Endodermal cell (in vitro differentiated cells): ENCODE measurements around the gene TUBGCP2. TPM values are rescaled to one million over a fixed set of nuclear protein-coding genes. Genes with fewer than 3 reads are reported as not detected.

Source experiments
- DNase-seq: peaks from one replicate; pipeline ENCODE4 v3.0.0-alpha.2; 2017
- H3K27ac ChIP-seq: 2 replicates; pipeline ENCODE4 v1.5.1; 2013; ENCODE audit warnings: mild to moderate bottlenecking, low read depth, low read length, moderate library complexity
- H3K27me3 ChIP-seq: 2 replicates; pipeline ENCODE4 v1.6.1; 2013; ENCODE audit warnings: mild to moderate bottlenecking, low read length, moderate library complexity; ENCODE audit not compliant: insufficient read depth, control insufficient read depth, poor library complexity, severe bottlenecking
- H3K36me3 ChIP-seq: 2 replicates; pipeline ENCODE4 v1.7.0; 2013; ENCODE audit warnings: mild to moderate bottlenecking, low read length, moderate library complexity; ENCODE audit not compliant: control insufficient read depth, insufficient read depth
- H3K4me1 ChIP-seq: one replicate; pipeline ENCODE4 v1.7.0; 2013; ENCODE audit warnings: low read length; ENCODE audit not compliant: control insufficient read depth, insufficient read depth
- H3K4me3 ChIP-seq: 2 replicates; pipeline ENCODE4 v1.5.1; 2013; ENCODE audit warnings: mild to moderate bottlenecking, low read length, moderate library complexity
- H3K9ac ChIP-seq: 2 replicates; pipeline ENCODE4 v1.6.1; 2013; ENCODE audit warnings: mild to moderate bottlenecking, low read length, moderate library complexity; ENCODE audit not compliant: poor library complexity, severe bottlenecking; ENCODE audit errors: extremely low read depth
- H3K9me3 ChIP-seq: 2 replicates; pipeline ENCODE4 v1.6.1; 2013; ENCODE audit warnings: mild to moderate bottlenecking, low read length, moderate library complexity; ENCODE audit not compliant: control insufficient read depth
- H3K27ac Mint-ChIP-seq: 2 replicates; pipeline ENCODE4 v1.8.0; 2020; ENCODE audit warnings: mixed read lengths
- H3K27me3 Mint-ChIP-seq: 2 replicates; pipeline ENCODE4 v1.8.0; 2021; ENCODE audit warnings: mild to moderate bottlenecking, mixed read lengths; ENCODE audit not compliant: insufficient read depth
- H3K36me3 Mint-ChIP-seq: 2 replicates; pipeline ENCODE4 v1.8.0; 2020; ENCODE audit warnings: low read depth, mixed read lengths
- H3K4me1 Mint-ChIP-seq: 2 replicates; pipeline ENCODE4 v1.8.0; 2020; ENCODE audit warnings: mixed read lengths
- H3K4me3 Mint-ChIP-seq: 2 replicates; pipeline ENCODE4 v1.8.0; 2020; ENCODE audit warnings: mild to moderate bottlenecking, moderate library complexity, mixed read lengths
- H3K9me3 Mint-ChIP-seq: 2 replicates; pipeline ENCODE4 v1.8.0; 2020; ENCODE audit warnings: mild to moderate bottlenecking, mixed read lengths
- CTCF ChIP-seq: fragments of 200-600 bp; sonication (generic); conservative IDR thresholded peaks from 2 replicates; pipeline ENCODE4 v1.5.0; 2021; ENCODE audit warnings: antibody characterized with exemption, mild to moderate bottlenecking
- WGBS, 2 experiments: methylation state at CpG; one replicate each; pipeline versions ENCODE4 v1.1.5 to v1.1.7; 2013; ENCODE audit warnings: missing lambda C conversion rate in 2 of 2, mixed read lengths in 1 of 2; ENCODE audit not compliant: insufficient coverage in 1 of 2, insufficient read length in 1 of 2; 5-methylcytosine and 5-hydroxymethylcytosine counted together
- total RNA-seq, 2 donors: library from RNA; stranded (reverse); fragmentation: NEBNext Ultra II Directional in 1 of 2; extraction: Animal tissue kit (Norgen Biotek cat#: 25700) in 1 of 2; gene quantifications; 2 replicates in 1 of 2; 3 replicates in 1 of 2; pipeline ENCODE4 v1.2.1, GENCODE V29; 2021

TUBGCP2 gene
- total RNA-seq, 2 donors from 2014 or later, result 52.8 to 63.0 TPM

GRCh38 chr10:133332936-133333699 lies 24.4 kb upstream of the TUBGCP2 start:
- Histone ChIP-seq H3K9ac (no peak overlapping the region), H3K27me3 (peaks cover 96% of the 10 kb centered on the region), H3K36me3 (no peaks in the 10 kb centered on the region), H3K27ac (no peak overlapping the region), H3K4me1 (no peaks in the 10 kb centered on the region), H3K4me3 (no peak overlapping the region), H3K9me3 (peaks cover 6% of the 10 kb centered on the region)
- H3K27me3 Mint-ChIP-seq, result peaks cover 55% of the 10 kb centered on the region
- H3K9me3 Mint-ChIP-seq, result peaks cover 5% of the 10 kb centered on the region
- TF ChIP-seq CTCF, result no peak
- WGBS, 2 experiments, result 67 to 73% methylated on average over 16 to 24 of the region's 30 CpGs
- DNase-seq, result no peak
- H3K36me3 Mint-ChIP-seq, result no peaks in the 10 kb centered on the region
- no peak overlapping the region for H3K4me3 Mint-ChIP-seq
- peaks cover 5% of the 10 kb centered on the region for H3K4me1 Mint-ChIP-seq
- H3K27ac Mint-ChIP-seq, result no peak overlapping the region

DNA sequence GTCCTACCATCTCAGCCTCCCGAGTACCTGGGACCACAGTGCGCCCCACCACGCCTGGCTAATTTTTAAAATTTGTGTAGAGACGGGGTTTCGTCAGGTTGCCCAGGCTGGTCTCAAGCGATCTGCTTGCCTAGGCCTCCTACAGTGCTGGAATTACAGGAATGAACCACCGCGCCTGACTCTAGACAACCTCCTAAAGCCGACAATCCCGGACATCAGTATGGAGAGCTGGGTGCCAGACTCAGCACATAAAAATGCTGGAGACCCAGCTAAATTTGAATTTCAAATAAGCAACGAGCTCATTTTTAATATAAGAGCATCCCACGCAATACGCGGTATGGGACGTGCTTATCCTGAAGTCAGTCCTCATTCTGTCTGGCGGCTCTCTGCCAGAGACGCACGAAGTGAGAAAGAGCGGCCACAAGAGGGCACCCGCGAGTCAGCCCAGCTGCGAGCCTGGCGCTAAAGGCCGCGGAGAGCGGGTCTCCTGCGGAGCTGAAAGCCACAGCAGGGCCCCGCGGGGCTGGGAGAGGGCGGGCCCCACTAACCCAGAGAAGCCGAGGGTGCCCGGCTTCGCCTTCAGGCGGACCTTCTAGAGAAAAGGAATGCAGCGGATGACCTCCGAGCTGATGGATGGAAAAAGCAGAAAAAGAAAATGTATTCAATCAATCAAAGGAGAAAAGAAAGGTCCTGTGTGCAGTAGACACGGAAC lies 21.0 kb upstream of the TUBGCP2 start:
- Histone ChIP-seq H3K9me3 (no peaks in the 10 kb centered on the region), H3K27ac (no peak overlapping the region), H3K4me3 (no peak overlapping the region), H3K27me3 (peaks cover 95% of the 10 kb centered on the region), H3K36me3 (no peaks in the 10 kb centered on the region), H3K4me1 (no peaks in the 10 kb centered on the region), H3K9ac (peak overlapping the region; percentile 3)
- peak; percentile 99 for TF ChIP-seq CTCF
- Mint-ChIP-seq H3K27ac (peak overlapping the region; percentile 58), H3K36me3 (no peaks in the 10 kb centered on the region), H3K9me3 (peaks cover 5% of the 10 kb centered on the region), H3K4me3 (peak overlapping the region; percentile 25), H3K4me1 (peaks cover 8% of the 10 kb centered on the region), H3K27me3 (peaks cover 87% of the 10 kb centered on the region)
- DNase-seq, result peak; percentile 95
- WGBS, 2 experiments, result 9 to 12% methylated on average over 33 to 37 of the region's 37 CpGs

DNA sequence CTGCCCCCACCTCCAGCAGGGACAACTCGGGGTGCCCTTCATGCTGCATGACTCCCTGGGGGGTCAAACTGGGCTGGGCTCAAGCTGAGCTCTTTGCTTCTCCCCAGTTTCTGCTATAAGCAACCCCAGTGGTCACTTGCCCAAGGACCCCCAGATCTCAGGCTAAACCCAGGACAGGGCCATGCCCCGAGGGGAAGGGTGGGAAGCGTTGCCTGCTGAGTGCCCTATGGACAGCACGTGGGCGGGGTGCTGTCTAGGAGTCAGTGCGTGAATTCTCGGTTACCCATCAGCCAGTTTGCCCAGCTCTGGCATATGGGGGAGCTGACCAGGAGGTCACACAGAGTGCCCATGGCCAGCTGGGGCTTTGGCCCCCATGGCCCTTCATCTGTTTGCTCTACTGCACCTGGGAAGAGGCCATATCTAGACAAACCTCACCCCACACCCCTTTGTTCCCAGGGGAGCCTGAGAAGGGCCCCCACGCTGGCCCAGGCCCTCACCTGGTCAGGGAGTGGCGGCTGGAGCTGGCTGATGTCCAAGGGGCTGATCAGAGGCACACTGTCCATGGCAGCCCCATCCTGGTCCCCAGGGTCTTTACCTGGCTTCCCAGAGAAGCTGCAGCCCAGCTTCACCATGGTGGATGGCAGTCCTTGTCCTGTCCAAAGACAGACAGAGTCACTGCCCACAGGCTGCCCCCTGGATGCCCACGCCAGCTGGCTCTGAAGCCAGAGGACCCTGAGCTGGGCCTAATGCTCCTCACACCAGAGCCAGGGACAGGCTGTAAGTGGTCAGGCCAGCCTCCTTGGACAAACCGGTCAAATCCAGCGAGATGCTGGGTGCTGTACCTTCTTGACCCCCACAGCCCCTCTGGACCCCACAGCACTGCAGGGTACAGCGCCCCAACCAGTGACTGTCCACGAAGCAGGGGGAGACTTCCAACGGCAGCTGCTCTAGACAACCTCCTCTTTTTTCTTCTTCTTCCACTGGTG lies 20.0 kb upstream of the TUBGCP2 start:
- peaks cover 88% of the 10 kb centered on the region for H3K27me3 Mint-ChIP-seq
- 89 to 91% methylated on average over 11 to 15 of the region's 15 CpGs for WGBS, 2 experiments
- H3K27ac Mint-ChIP-seq, result no peak overlapping the region
- DNase-seq, result no peak
- peaks cover 8% of the 10 kb centered on the region for H3K4me1 Mint-ChIP-seq
- no peaks in the 10 kb centered on the region for H3K4me1 ChIP-seq
- H3K9me3 ChIP-seq, result no peaks in the 10 kb centered on the region
- H3K4me3 ChIP-seq, result no peak overlapping the region
- H3K27me3 ChIP-seq, result peaks cover 85% of the 10 kb centered on the region
- peaks cover 5% of the 10 kb centered on the region for H3K9me3 Mint-ChIP-seq
- no peak for TF ChIP-seq CTCF
- no peak overlapping the region for H3K4me3 Mint-ChIP-seq
- no peaks in the 10 kb centered on the region for H3K36me3 Mint-ChIP-seq
- no peak overlapping the region for H3K9ac ChIP-seq
- no peak overlapping the region for H3K27ac ChIP-seq
- no peaks in the 10 kb centered on the region for H3K36me3 ChIP-seq
